ENCODE data around the gene PKN1. TPM values are rescaled to one million over a fixed set of nuclear protein-coding genes. Genes with fewer than 3 reads are reported as not detected.
A peak's percentile ranks its signal among the peaks of the same experiment; 100 is the strongest.
"Not testable (repeated sequence)": the region's sequence is repeated elsewhere in the genome, so short reads cannot be mapped to it uniquely, and the experiment has no call there.

PKN1 gene
- total RNA-seq: 162 TPM
- long read RNA-seq, transcript PKN1-201 (22 exons, 3,069 nt): major isoform, 362 of 470 reads
- long read RNA-seq, partial matches to known transcripts: 89 of 470 reads
- long read RNA-seq, other reads (novel, unspliced or antisense): 17 of 470 reads

DNA sequence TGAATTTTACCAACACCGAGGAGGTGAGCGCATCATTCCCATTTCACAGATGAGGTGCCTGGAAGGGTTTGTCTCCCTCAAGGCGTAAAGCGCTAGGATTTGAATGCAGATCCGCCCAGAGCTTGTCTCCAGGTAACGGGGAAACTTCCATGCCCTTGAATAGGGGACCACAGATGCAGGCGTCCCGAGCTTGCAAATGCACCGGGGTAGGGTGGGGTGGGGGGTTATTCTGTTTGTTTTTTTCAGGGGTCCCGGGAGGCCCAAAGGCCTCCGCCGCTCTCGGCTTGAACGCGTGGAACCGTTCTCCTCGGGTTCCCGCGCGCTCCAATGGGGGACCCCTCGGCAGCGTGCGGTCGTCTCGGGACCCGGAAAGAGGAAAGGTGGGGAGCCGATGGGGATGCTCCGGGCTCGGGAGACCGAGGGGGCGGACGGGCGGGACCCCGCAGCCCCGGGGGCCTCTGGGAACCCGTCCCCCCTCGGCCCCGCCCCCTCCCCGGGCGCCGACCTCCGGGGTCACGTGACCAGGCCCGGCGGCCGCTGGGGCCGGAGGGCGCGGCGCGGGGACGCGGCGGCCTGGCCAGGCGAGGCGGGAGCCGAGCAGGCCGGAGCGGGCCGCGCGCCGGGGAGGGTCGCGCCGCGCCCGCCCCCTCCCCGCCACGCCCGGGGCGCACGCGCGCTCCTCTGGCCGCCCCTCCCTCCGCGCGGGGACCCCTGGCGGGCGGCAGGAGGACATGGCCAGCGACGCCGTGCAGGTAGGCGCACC lies at the start of gene PKN1:
Gene PKN1, plus strand, starts transcription at position 516 of the 763 bp plus-strand sequence. Its CDS starts 216 bp downstream, at position 732.
- intact Hi-C loops (cut with micrococcal nuclease): no loop called here

GRCh38 chr19:14383661-14384555 lies 49.2 kb upstream of the PKN1 start:
- intact Hi-C loops (cut with micrococcal nuclease): no loop called here
- ATAC-seq: peak; percentile 6
- peak; percentile 65 for DNase-seq

More for the DNA sequence above, at the start of gene PKN1:
- ATAC-seq (peak; percentile 76), DNase-seq (peak; percentile 87)

DNA sequence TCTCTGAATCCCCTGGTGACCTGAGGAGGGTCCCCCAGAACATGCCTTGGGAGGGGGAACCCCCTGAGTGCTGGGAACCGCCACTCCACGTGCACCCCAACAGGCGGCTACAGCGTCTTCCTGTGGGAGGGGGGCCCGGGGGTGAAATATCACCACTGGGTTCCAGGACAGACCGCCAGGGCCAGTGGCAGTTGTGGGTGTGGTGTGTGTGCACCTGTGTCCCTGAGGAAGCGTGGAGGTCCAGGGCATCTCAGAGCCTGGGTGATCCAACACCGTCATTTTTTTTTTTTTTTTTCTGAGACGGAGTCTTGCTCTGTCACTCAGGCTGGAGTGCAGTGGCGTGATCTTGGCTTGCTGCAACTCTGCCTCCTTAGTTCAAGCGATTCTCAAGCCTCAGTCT lies 47.6 kb upstream of the PKN1 start:
- intact Hi-C loops (cut with micrococcal nuclease): no loop called here
- DNase-seq: no peak
- no peak for ATAC-seq

GRCh38 chr19:14390548-14390947 lies 42.6 kb upstream of the PKN1 start:
- ATAC-seq: no peak
- intact Hi-C loops (cut with micrococcal nuclease): no loop called here
- DNase-seq: no peak

DNA sequence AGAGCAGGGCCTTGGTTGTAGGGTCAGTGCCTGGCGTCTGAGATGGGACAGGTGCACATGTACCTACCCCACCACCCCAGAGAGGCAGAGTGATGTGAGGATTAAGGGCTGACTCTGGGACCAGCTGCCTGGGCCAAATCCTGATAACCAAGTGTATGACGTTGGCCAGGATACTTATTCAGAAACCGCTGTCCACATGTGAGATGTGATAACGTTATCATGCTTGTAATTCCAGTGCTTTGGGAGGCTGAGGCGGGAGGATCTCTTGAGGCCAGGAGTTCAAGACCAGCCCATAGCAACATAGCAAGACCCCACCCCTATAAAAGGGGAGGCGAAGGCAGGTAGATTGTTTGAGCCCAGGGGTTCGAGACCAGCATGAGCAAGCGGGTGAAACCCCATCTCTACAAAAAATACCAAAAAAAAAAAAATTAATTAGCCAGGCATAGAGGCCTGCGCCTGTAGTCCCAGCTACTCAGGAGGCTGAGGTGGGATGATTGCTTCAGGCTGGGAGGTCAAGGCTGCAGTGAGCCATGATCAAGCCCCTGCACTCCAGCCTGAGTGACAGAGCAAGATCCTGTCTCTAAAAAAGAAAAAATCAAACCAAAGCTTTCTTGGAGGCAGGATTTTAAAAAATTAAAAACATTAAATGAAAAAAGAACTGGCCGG lies 41.8 kb upstream of the PKN1 start:
- intact Hi-C loops (cut with micrococcal nuclease): no loop called here
- ATAC-seq: no peak
- no peak for DNase-seq

- DNase-seq (no peak), ATAC-seq (no peak)
- intact Hi-C loops (cut with micrococcal nuclease): no loop called here
These were observed 39.8 kb upstream of the PKN1 start for GRCh38 chr19:14393329-14393728.

GRCh38 chr19:14394167-14394566 lies 38.9 kb upstream of the PKN1 start:
- DNase-seq (no peak), ATAC-seq (no peak)
- intact Hi-C loops (cut with micrococcal nuclease): no loop called here

DNA sequence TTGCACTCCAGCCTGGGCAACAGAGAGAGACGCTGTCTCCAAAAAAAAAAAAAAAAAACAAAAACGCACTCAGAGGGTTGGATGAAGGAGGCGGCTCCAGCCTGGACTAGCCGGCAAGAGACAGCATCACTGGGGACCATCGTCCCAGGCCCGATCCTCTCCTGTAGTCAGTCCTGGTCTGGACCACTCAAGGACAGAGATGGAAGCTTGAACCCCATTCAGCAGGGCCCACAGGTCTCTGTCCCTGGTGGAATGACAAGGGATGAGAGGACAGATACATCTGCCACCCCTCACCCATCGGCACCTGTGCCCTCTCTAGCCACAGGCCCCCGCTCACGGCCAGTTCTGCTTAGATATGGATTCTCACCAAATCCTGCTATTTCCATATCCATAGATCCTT lies 37.8 kb upstream of the PKN1 start:
- intact Hi-C loops (cut with micrococcal nuclease): no loop called here
- DNase-seq (no peak), ATAC-seq (no peak)

GRCh38 chr19:14395710-14396336 lies 37.3 kb upstream of the PKN1 start:
- ATAC-seq (peak; percentile 24), DNase-seq (no peak)
- intact Hi-C loops (cut with micrococcal nuclease): no loop called here

- intact Hi-C loops (cut with micrococcal nuclease); DNase-seq; ATAC-seq: not testable (repeated sequence)
These were observed 36.4 kb upstream of the PKN1 start for GRCh38 chr19:14396730-14397129.

- ATAC-seq; intact Hi-C loops (cut with micrococcal nuclease); DNase-seq: not testable (repeated sequence)
These were observed 35.9 kb upstream of the PKN1 start for GRCh38 chr19:14397168-14397567.

DNA sequence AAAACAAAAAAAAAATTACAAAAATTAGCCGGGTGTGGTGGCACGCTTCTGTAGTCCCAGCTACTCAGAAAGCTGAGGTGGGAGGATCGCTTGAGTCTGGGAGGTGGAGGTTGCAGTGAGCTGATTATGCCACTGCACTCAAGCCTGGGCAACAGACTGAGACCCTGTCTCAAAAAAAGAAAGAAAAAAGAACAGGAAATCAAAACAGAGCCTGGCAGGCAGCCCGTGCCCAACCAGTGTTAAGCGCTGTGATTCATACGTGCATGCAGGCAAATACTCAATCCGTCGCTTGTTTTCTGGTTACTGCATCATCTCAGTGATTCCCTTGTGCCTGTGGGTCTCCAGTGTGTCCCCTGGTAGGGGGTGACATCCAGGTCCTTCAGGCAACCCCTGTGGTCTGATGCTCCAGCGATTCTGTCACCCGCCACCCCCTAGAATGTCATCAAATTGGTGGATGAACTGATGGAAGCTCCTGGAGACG lies 32.1 kb upstream of the PKN1 start:
- intact Hi-C loops (cut with micrococcal nuclease): no loop called here

DNA sequence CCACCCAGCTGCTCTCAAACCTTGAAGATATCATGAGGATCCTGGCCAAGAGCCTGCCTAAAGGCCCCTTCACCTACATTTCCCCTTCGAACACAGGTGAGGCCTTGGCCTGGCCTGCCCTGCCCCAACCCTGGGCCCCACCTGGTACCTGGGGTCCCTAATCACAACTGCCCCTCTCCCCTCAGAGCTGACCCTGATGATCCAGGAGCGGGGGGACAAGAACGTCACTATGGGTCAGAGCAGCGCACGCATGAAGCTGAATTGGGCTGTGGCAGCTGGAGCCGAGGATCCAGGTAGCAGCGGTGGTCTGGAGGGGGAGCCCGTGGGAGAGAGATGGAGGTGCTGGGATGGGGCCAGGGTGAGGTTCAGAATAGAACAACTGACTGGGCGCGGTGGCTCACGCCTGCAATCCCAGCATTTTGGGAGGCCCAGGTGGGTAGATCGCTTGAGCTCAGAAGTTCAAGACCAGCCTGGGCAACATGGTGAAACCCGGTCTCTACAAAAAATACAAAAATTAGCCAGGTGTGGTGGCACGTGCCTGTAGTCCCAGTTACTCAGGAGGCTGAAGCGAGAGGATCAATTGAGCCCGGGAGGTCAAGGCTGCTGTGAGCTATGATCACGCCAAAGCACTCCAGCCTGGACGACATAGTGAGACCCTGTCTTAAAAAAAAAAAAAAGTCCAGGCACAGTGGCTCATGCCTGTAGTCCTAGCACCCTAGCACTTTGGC lies 31.5 kb upstream of the PKN1 start:
- intact Hi-C loops (cut with micrococcal nuclease): no loop called here
- ATAC-seq: no peak
- no peak for DNase-seq

More for the DNA sequence above, 32.1 kb upstream of the PKN1 start:
- ATAC-seq (no peak), DNase-seq (no peak)

DNA sequence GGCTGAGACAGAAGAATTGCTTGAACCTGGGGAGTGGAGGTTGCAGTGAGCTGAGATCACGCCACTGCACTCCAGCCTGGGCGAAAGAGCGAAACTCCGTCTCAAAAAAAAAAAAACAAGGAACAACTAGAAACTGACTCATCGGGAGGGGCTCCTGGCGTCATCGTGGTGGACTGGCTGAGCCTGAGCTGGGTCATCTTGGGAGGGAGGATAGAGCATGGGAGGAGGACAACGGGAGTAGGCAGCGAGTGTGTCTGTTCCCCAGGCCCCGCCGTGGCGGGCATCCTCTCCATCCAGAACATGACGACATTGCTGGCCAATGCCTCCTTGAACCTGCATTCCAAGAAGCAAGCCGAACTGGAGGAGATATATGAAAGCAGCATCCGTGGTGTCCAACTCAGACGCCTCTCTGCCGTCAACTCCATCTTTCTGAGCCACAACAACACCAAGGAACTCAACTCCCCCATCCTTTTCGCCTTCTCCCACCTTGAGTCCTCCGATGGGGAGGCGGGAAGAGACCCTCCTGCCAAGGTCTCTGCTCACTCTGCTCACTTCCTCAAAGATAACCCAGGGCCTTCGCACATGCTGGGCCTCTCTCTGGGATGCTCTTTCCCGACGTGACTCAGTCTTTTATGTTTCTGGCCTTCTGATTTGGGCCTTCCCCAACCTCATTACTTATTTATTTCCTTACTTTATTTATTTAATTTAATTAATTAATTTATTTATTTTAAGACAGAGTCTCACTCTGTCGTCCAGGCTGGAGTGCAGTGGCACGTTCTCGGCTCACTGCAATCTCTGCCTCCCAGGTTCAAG lies 30.6 kb upstream of the PKN1 start:
- intact Hi-C loops (cut with micrococcal nuclease): no loop called here
- DNase-seq: peak; percentile 58
- ATAC-seq: peak; percentile 11

DNA sequence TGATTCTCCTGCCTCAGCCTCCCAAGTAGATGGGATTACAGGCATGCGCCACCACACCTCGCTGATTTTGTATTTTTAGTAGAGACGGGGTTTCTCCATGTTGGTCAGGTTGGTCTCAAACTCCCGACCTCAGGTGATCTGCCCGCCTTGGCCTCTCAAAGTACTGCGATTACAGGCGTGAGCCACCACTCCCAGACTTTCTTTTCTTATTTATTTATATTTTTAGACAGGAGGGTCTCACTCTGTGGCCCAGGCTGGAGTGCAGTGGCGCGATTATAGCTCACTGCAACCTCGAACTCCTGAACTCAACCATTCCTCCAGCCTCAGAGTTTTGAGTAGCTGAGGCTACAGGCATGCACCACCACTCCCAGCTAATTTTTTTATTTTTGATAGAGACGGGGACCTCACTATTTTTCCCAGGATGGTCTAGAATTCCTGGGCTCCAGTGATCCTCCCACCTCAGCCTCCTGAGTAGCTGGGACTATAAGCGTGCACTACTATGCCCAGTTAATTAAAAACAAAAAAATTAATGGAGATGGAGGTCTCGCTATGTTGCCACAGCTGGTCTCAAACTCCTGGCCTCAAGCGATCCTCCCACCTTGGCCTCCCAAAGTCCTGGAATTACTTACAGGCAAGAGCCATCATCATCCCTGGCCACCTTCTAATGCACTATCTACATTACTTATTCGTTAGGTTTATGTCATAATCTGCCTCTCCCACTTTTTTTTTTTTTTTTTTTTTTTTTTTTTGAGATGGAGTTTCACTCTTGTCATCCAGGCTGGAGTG lies 29.8 kb upstream of the PKN1 start:
- intact Hi-C loops (cut with micrococcal nuclease); ATAC-seq; DNase-seq: not testable (repeated sequence)

- ATAC-seq: no peak
- intact Hi-C loops (cut with micrococcal nuclease): no loop called here
These were observed 28.8 kb upstream of the PKN1 start for GRCh38 chr19:14404312-14404711.

DNA sequence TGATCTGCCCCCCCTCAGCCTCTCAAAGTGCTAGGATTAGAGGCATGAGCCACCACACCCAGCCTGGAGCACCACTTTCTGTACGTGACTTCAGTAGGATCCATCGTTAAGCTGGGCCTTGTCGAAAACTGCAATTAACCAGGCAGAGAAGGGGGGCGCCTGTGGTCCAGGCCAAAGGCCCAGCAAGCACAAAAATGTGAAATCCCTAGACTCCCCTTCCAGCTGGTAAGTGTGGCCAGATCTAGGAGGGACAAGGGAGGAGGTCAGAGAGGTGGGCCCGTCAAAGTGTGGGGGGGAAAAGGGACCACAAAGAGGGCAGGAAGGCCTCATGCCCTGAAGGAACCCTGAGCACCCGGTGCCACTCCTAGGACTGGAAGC lies 27.7 kb upstream of the PKN1 start:
- DNase-seq (no peak), ATAC-seq (no peak)
- intact Hi-C loops (cut with micrococcal nuclease): no loop called here

More at GRCh38 chr19:14404312-14404711, 28.8 kb upstream of the PKN1 start:
- no peak for DNase-seq
